A673 (cell line): Measurements from ENCODE around the gene HAT1.

Experiments
- CTCF ChIP-seq: fragments of 300-800, 200-600 bp; sonication (generic); conservative IDR thresholded peaks from 2 replicates; pipeline ENCODE4 v1.5.1; 2017; ENCODE audit warnings: low read depth, mild to moderate bottlenecking, antibody characterized with exemption, low read length, moderate library complexity, mixed read lengths
- EZH2 ChIP-seq: fragments of 200-600 bp; sonication (generic); IDR thresholded peaks from 2 replicates; pipeline ENCODE4 v1.6.1; 2017; ENCODE audit warnings: borderline replicate concordance, low read depth, mild to moderate bottlenecking, mixed read lengths, antibody characterized with exemption, low read length; ENCODE audit not compliant: poor library complexity, severe bottlenecking

GRCh38 chr2:171986778-171987177, 64.5 kb downstream of the HAT1 start:
- TF ChIP-seq EZH2 = no peak
- TF ChIP-seq CTCF = no peak
